NCI-H1092 treated with DMSO at 0.1 percent for 48 hours (cell line): ENCODE data around the gene SPOCK2.
"Not testable (repeated sequence)": the region's sequence is repeated elsewhere in the genome, so short reads cannot be mapped to it uniquely, and the experiment has no call there.

Experiments
- DNase-seq: peaks from one replicate; lab custom pipeline; 2025; lab: John Stamatoyannopoulos, UW

The SPOCK2 gene

GRCh38 chr10:72056932-72057751, 31.2 kb downstream of the SPOCK2 start:
- DNase-seq = no peak

- DNase-seq = no peak
Observed at GRCh38 chr10:72056113-72056512, 32.2 kb downstream of the SPOCK2 start.

- no peak for DNase-seq
Observed at GRCh38 chr10:72053690-72054089, 34.7 kb downstream of the SPOCK2 start.

- DNase-seq = no peak
Observed at GRCh38 chr10:72050873-72051272, 37.5 kb downstream of the SPOCK2 start.

GRCh38 chr10:72049969-72050781, 38.2 kb downstream of the SPOCK2 start:
- no peak for DNase-seq

- no peak for DNase-seq
Observed at GRCh38 chr10:72049472-72049871, 38.9 kb downstream of the SPOCK2 start.

GRCh38 chr10:72048450-72049124, 39.8 kb downstream of the SPOCK2 start:
- peak; percentile 89 for DNase-seq

- no peak for DNase-seq
Observed at GRCh38 chr10:72045586-72045985, 42.8 kb downstream of the SPOCK2 start.

- peak; percentile 18 for DNase-seq
Observed at GRCh38 chr10:72044417-72045041, 43.8 kb downstream of the SPOCK2 start.

GRCh38 chr10:72043016-72043834, 45.1 kb downstream of the SPOCK2 start:
- no peak for DNase-seq

- DNase-seq = no peak
Observed at GRCh38 chr10:72041491-72041890, 46.9 kb downstream of the SPOCK2 start.

GRCh38 chr10:72039377-72039776, 49.0 kb downstream of the SPOCK2 start:
- no peak for DNase-seq

- DNase-seq = no peak
Observed at GRCh38 chr10:72038458-72039001, 49.8 kb downstream of the SPOCK2 start.

- DNase-seq = no peak
Observed at GRCh38 chr10:72037811-72038210, 50.5 kb downstream of the SPOCK2 start.

- DNase-seq = no peak
Observed at GRCh38 chr10:72037266-72037665, 51.1 kb downstream of the SPOCK2 start.

- DNase-seq = no peak
Observed at GRCh38 chr10:72035252-72035887, 53.0 kb downstream of the SPOCK2 start.

- DNase-seq = no peak
Observed at GRCh38 chr10:72034761-72035160, 53.6 kb downstream of the SPOCK2 start.

GRCh38 chr10:72034040-72034499, 54.3 kb downstream of the SPOCK2 start:
- DNase-seq = no peak

GRCh38 chr10:72032409-72033162, 55.8 kb downstream of the SPOCK2 start:
- not testable (repeated sequence) for DNase-seq

- DNase-seq = no peak
Observed at GRCh38 chr10:72031706-72032105, 56.6 kb downstream of the SPOCK2 start.
